Stimulated activated CD8-positive, alpha-beta memory T cell treated with anti-CD3 and anti-CD28 coated beads, Interleukin-2, amount 100 ng/mL, for 1 hour (primary cell): ENCODE data around the gene CNTFR.

Source experiments
- DNase-seq, 2 donors: peaks; one replicate each; pipeline ENCODE4 v3.0.0-alpha.2; 2020; ENCODE audit warnings: low read depth in 2 of 2

Gene CNTFR

DNA sequence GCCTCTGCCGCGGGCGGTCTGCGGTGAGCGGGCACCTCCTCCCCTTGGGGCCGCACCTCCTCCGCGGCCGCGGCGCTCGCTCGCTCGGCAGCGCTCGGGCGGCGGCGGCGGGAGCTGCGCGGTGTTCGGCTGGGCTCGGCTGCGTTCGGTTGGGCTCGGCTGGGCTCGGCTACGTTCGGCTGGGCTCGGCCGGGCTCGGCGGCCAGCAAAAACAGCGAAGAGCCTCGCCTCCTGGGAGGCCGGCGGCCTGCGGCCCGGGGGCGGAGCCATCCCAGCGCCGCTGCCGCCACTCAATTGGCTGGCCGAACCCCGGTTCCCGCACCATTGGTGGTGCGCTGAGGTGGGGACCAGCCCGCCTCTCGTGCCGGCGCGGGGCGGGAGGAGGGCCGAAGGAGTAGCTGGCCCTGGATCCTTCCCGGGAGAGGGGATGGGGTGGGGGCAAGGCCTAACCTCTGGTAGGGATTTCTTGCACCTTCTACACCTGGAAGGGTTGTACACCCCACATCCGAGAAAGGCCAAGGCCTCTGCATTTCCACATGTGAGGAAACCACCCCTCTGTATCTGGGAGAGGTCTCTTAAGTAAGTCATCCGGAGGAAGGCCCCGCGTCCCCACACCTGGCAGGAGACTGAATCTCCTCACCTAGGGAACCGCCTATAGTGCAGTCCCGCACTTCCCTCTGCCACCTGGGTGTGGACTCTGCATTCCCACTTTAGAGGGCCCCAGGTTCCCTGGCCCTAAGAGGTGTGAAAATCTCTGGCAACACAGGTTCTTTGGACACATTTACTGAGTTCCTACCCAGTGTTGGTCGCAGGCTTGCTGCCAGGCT, 66.3 kb downstream of the CNTFR start, which contains the start of gene ENHO:
Gene ENHO, minus strand, starts transcription at position 20 of the 827 bp plus-strand sequence. CDS start 1,295 bp downstream, outside the sequence.
- peak; percentile 77 to 81 for DNase-seq

DNA sequence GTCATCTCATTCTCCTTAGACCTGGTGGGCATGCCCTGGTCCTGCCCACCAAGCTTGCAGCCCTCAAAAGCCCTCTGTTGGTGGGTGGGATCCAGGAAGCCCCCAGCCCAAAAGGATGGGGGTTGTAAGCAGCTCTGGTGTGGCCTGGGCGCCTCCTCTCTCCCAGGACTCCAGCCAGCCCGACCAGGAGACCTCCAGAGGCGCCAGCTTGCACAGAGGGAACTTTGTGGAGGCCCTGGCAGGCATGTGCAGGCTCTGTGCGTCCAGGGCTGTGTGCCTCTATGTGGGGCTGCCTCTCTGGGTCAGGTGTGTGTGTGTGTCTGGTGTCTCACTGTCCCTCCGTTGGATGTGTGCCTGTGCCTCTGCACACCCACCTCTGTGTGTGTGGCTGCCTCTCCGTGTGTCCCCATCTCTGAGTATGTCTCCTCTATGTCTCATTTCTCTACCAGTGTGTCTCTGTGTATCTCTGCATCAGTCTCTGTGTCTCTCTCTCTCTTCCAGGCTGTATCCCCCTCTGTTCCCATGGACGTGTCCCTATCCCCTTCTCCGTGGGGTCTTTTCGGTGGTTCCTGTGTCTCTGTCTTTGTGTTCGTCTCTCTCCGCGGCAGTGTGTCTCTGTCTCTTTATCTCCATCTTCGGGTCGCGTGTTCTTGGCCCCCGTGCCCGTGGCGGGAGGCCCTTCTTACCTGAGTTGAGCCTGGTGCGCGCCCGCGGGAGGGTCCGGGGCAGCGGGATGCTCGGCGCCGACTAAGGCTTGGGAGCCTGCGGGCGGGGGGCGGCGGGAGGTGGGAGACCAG, 67.2 kb downstream of the CNTFR start:
- DNase-seq = no peak

GRCh38 chr9:34521406-34522045, 68.0 kb downstream of the CNTFR start:
- no peak for DNase-seq

DNA sequence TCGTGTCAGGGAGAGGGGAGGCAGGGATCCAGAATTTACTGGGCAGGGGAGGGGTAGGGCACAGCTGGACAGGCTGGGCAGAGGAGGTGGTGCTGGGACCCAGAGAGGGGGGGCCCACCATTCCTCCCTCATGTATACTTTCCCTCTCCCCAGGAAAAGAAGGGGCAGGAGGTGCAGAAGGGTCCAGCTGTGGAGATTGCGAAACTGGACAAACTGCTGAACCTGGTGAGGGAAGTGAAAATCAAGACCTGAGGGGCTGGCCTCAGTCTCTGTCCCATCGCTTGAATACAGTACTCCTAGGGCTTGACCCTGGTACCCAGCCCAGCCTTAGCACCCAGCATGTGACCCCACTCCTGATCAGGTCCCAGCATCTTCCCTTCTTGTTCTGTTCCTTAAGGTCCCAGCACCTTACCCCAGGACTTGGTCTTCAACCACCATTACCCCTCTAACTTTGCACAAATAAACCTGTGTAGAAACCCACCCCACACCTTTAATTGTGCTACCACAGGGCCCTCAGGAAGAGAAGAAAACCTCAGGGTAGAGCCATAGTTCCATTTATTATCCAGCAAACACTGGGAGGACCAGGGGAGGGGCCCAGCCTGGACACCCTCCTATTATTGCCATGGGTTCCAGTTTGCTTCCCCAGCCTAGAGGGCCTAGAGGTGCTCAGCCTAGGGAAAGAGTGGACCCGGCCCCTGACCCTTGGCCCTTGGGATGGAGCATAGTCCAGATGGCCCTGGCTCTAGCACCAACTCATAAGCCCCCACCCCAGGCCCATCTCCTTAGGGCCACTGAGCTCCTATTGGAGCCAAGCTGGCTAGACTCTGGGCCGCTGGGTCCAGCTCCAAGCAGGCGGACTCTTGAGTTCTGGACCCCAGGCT, 68.8 kb downstream of the CNTFR start:
- no peak for DNase-seq

DNA sequence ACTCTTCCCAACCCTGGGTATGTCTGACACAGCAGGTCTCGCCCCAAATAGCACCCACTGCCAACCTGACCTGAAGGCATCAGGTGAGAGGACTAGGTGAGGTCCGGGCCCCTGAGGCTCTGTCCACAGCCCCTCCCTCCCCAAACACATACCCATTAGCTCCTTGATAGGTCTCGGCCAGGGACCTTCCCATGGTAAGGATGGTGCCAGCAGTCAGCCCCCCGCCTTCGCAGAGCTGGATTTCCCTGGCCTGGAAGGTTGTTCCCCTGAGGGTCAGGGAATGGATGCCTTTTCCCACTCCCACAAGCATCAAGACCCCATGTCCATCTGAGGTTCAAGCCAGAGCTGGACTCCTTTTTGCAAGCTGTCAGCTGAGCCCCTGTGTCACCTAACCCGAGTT, 69.4 kb downstream of the CNTFR start:
- no peak for DNase-seq

DNA sequence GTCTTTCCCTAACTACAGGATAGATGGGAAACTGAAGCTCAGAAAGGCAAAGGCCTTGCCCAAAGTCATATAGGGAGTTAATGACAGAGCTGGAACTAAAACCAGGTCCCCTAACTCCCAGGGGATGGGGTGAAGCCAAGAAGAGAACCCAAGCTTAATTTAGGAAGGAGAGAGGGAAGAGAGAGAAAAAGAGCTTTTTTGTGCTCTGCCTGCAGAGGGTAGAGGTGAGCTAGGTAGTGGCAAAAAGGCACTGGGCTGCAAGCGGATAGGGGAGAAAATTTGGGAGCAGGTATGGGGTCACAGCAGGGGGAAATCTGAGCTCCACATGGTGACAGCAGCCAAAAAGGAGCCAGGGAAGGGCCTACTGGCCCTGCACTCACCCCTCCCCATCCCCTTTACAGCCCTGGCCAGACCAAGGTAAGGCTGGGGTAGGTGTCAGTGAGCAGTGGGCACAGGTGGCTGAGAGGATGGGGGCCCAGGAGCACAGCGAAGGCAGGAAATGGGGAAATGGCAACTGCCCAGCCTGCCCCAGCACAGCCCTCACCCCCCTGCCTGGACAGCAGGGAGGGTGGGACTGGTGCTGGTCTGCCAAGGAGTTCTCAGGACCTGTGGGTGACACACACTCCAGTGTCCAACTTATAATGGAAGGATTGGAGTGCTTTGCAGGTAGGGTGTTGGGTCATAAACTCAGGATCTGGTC, 70.1 kb downstream of the CNTFR start:
- DNase-seq = no peak

GRCh38 chr9:34518896-34519295, 70.6 kb downstream of the CNTFR start:
- no peak for DNase-seq

GRCh38 chr9:34518110-34518616, 71.4 kb downstream of the CNTFR start:
- no peak for DNase-seq

DNA sequence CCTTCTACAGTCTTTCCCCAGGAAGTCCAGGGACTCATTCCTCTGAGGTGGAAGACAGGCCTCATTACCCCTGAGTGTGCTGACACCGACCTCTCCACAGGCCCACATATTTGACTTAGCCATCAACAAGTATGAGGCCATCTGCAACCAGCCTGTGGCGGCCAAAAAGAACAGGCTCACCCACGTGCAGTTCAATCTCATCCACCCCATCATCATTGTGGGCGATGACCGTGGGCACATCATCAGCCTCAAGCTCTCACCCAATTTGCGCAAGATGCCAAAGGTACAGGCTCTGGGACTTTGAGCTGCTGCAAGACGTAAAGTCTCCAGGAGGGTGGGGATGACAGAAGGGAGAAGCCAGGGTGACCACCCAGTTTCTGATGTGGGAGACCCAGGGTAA, 72.3 kb downstream of the CNTFR start:
- no peak for DNase-seq

DNA sequence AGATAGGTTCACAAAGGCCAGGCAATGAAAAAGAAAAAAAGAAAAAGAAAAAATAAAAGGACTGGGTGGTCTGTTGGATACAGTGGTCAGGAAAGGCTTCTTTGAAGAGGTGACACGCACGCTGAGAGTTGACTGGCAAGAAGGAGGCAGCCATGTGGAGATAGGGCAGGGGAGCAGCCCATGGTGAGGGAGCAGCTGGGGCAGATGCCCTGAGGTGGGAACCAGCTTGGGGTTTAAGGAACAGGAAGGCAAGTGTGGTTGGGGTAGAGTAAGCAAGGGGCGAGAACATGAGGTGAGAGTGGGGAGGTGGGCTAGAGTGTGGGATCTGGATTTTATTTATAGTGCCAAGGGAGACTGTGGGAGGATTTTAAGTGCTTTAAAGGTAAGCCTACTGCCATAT, 73.6 kb downstream of the CNTFR start:
- no peak for DNase-seq

DNA sequence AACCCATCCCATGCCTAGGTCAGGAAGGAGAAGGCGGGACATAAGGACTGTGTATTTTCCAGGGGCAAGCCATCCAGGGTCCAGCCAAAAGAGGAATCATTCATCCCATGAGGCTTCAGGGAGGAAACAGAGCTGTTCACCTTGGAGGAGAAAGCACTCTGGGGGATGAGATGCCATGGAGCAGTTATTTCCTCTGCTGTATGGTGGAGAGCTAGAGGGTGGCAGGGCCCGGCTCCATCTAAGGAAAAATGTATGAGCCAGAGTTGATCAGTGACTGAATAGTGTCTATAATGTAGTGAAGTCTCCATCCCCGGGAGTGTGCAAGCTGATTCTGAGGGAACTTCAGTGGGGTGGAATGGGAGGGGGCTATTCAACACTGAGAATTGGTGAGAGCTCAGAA, 74.7 kb downstream of the CNTFR start:
- DNase-seq = no peak

- DNase-seq = no peak
These were observed 75.1 kb downstream of the CNTFR start for GRCh38 chr9:34514401-34514800.

- DNase-seq = no peak
These were observed 75.8 kb downstream of the CNTFR start for GRCh38 chr9:34513567-34514214.

DNA sequence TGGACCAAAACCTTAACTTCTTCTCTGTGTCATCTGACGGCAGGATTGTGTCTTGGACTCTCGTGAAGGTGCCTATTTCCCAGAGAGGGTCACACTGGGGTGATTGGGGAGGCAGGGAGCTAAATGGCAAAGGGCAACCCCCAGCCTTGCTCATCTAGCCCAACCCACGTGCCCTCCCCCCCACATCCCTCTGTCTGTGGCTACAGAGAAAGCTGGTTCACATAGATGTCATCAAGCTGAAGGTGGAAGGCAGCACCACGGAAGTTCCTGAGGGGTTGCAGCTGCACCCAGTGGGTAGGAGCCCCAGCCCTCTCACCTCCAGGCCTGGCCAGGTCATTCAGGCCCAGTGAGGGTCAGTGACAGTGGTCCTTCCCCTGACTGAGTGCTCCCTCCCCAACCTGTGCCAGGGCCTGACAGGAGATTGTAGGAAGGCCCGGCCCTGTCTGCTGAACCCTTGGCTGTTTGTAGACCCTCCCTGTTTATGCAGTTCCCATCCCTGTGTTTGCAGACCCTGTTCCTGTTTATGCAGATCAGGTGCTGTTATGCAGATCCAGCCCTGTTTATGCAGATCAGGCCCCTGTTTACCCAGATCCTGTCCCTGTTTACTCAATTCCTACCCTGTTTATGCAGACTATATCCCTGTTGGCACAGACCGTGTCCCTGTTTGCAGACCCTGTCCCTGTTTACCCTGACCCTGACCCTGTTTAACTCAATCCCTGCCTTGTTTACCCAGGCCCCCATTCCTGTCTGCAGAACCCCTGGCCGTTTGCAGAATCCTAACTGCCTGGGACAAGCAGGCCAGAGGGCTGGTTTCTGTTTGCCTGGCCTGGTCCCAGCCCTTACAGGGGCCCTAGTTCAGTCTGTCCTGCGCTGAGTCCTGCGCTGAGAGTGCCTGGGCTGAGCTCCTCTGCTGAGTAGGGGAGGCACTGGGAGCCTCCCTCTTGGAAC, 77.1 kb downstream of the CNTFR start:
- no peak for DNase-seq

GRCh38 chr9:34510497-34511468, 78.7 kb downstream of the CNTFR start:
- DNase-seq = no peak

DNA sequence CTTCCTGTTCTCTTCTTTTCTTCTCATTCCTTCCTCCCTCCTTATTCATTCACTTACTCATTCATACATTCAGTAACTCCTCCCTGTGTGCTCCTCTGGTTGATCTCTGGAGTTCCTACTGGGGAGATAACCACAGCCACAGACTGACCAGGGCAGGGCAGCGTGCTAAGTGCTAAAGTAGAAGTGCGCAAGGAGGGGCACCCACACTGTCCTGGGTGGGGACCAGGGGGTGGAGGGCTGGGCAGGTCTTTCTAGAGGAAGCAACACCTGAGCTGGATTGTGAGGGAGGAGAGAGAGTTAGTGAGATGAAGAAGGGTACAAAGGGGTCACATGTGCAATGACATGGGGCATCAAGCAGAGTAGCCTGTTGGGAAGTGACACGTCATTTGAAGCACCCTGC, 80.6 kb downstream of the CNTFR start:
- no peak for DNase-seq

GRCh38 chr9:34508463-34508862, 81.1 kb downstream of the CNTFR start:
- DNase-seq = no peak

- DNase-seq = no peak
These were observed 81.6 kb downstream of the CNTFR start for GRCh38 chr9:34507966-34508365.
